NCI-H2107 treated with DMSO at 0.1 percent for 48 hours (cell line): ENCODE measurements around the gene RUNX1.
"Not testable (repeated sequence)": the region's sequence is repeated elsewhere in the genome, so short reads cannot be mapped to it uniquely, and the experiment has no call there.

Source experiments
- DNase-seq: peaks from one replicate; lab custom pipeline; 2025; ENCODE audit not compliant: unreplicated experiment; lab: John Stamatoyannopoulos, UW

Gene RUNX1

DNA sequence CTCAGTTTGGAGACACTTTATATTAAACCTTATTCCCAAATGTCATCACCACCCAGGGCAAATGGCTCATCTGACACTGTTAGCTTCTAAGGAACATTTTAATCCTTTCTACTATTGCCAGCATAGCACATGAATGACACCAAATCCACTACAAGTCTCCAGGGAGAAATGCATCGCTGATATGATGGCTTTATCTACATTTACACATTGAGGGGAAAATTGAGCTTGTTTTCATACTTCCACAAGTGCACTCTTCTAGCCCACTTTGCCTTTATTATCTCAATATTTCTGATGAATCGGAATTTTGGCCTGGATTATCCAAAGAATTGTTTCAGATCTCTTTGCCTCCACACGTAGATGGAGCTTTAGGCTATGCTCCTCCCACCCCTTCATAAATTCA, 75.4 kb downstream of the RUNX1 start:
- DNase-seq, result no peak

DNA sequence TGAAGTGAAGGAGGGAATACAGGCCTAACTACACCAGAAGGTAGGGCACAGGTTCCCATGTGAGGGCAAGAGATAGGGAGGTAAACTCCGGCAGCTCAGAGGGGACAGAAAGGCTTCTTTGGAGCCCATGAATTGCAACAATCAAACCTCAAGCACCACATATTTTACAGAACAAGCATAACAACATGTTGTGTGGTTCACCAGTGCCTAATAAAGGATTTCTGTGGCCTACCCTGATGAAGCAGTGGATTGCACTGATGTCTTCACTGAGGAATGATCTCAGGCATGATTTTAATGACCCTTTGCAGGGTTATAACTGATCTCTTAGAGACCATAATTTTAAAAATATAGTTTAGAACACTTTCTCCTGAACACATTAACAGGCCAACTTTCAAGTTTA, 77.4 kb downstream of the RUNX1 start:
- DNase-seq, result no peak

DNA sequence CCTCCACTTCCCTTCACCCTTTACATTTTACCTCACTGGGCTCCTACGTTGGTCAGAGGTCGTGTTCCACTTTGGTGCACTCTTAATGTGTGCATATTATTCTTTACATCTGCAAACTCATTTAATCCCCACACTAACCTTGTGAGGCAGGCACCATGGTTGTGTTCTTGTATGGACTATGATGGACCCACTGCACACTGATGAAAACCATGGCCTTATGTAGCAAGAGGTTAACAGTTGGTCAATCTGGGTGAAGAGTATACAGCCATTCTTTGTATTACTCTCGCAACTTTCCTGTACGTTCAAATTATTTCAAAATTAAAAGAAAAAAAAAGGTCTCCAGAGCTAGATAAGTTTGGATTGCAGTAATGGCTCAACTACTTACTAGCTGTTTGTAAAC, 78.5 kb downstream of the RUNX1 start:
- DNase-seq, result no peak

DNA sequence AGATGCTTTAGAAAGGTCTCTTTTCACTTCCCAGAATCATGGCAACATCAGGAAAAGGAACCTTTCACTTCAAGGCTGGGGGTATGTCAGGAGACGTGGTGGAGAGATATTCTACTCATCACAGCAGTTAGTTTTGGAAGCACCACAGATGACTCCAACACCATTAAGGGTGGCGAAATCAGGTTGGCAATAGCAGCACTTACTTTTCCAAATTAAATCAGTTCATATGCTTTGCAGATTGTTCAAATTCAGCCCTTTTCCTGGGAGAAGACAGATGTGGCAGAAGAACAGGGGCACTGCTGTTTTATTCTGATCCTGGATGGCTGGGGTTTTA, 79.0 kb downstream of the RUNX1 start:
- DNase-seq, result no peak

DNA sequence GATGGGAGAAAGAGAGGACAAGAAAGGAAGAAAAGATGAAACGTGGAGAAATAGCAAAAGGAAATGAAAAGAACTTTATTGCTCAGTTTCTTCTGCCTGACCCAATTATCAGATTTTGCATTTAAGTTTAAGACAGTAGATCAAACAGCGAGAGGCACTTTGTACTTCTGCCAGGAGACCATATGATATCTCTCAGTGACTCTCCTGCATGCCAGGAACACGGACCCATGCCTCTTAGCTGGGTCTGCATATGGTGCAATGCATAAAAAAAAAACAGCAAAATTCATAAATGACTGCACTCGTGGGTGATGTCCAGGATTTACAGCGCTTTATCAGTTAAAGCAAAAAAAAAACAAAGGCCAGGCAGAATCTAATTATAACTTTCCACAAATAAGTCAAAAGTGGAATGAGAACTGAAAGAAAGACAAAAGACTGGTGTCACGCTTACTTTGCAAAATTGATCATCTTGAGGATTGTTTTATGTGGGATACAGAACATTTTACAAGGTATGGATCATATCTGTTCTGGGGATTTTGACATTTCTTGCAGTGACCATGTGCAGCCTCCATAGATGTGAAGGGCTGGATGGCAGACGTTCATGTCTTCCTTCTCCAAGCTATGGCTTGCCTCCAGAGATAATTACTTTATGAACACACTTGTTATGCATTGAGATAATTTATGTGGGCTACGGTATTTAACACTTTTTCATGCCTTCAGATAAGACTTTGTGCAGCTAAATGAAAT, 79.5 kb downstream of the RUNX1 start:
- no peak for DNase-seq

DNA sequence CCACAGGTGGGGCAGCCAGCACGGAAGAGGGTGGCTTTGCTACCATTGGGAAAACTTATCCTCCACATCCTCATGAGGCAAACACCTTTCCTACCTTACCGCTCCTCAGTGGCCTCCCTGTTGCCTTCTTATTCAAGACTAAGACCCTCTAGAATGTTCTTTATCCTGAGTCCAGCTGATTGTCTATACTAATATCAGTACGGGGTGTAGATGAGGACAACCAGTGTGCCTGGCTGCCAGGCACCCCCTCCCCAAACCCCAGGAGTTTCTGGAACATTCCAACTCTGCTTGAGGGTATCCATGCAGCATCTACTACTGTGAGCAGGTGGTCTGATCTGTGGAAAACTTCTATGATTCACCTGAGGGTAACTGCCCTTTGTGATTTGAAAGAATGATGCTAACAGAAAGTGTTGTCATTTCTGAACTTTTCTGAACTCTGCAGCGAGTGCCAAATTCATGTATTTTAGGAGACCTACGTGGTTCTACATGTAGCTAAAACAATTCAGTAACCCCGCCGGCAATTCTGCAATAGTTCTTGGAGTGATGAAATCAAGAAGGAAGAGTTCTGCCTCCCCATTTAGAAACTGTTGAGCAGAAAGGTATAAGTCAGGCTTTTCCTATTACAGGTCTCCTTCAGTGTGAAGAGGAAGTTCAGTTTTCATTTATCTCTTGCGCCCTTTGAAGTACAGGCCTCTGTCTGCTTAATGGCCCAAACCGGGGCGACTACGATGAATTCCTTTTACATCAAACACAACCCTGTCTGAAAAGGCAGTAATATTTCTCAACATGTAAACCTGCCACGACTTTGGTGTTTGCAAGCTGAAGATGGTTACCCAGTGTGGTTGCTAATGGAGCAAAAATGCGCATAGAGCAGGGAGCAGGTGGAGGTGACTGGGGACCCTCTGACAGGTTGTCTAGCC, 80.4 kb downstream of the RUNX1 start:
- DNase-seq, result no peak

DNA sequence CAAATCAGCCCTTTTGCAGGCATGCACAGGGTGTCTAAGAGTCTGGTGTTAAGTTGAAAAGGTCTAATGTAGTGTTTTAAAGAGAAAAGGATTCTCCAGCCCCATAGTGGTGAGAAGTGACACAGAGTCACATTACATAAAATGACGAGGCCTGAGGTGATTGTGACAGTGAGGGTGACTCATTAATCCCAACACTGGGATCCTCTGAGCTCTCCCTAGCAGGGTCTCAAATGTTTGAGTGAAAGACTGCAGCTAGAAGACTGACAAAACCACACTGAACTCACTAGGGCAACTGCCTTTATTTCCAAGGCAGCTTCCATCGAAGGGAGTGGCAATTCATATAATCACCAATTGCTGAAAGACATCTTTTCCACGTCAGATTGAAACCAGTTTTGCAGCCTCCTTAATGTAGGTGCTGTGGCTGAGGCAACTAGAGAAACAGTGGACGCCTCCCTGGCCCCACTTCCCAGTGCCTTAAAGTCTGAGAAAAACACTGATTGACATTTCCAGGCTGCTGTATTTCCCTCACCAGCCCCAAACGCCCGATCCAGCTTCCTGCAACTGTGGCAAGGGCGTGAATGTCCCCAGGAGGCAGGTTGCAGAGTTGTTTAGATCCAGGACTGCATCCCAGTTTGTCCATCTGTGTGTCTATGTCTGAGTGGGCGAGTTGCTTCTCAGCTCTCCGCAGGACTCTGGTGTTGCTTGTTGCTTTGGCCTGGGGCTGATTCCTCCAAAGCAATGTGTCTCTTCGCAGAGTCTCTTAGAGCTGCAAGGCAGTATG, 81.4 kb downstream of the RUNX1 start:
- DNase-seq, result no peak

DNA sequence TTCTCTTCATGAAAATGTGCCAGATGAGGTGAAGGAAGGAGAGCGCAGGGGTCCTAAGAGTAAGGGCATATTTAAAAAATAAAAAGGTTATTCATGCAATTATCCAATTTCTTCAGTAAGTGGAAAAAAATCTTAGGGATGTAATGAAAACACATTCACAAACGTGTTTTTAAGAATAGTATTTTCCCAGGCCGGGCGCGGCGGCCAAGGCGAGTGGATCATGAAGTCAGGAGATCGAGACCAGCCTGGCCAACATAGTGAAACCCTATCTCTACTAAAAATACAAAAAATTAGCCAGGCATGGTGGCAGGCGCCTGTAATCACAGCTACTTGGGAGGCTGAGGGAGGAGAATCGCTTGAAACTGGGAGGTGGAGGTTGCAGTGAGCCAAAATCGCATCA, 82.2 kb downstream of the RUNX1 start:
- not testable (repeated sequence) for DNase-seq

DNA sequence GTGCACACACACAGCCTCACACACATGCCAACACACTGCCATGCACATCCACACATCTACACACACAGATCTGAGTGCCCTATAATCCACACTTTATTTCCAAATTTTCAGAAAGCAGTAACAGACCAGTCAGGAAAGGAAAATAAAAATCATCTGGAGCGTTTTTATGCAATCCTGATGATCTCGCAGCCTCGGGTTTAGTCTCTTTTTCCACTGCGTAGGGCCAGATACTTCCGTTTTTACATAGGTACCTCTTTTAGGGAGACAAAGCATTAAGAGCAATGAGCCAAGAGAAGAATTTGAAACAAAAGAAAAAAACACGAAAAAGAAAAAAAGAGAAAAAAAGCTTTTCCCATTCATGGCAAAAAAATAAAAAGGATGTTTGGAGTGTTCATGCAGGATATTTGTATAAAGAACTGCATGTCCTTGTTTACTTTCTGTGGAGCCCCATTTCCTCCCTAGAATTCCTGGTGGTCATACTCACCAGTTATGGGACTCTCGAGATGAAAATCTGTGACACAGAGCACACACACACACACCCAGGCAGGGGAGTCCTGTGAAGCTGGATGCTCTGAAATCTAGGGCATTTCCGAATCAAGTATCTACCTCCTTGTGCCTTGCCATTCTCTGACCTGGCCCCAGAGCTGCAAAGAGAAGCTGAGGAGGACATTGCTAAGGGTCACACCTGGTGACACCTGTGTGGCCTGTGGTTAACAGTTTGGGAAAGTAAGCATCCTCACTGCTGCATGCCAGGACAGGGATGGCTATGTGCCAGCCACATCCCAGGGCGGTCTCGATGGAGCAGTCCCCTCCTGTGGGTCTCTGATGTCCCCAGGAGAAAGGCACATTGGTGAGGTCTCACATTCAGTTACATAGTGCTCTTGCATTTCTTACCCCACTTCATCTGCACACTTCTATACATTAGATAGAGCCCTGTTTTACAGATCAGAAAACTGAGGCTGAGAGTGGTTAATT, 83.6 kb downstream of the RUNX1 start:
- no peak for DNase-seq

DNA sequence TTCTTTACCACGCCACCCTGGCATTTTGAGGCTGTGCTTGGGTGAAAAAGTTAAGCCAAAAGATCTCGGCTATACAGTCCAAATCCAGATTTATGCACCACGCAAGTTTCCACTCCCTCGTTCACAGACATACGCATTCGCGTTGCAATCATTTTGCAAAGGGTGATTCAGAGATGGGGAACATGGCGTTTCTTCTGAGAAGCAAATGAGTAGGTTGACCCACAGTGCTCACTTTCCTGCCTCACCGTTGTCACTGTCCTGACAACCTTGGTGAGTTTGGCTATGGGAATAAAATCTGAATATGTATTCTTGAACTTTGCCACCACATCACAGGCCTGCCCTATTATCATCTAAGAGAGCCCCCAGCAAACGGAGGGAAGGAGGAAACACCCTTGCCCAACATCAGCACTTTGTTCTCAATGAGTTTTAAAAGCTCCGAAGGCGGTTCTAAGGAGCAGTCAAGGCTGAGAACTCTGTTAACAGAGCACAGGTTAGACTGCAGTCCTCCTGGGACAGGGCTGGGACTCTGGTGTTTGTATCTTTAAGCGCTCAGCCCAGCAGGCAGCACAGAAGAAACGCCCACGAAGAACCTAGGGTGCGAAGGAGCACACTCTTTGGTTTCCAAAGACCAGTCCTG, 86.4 kb downstream of the RUNX1 start:
- no peak for DNase-seq

DNA sequence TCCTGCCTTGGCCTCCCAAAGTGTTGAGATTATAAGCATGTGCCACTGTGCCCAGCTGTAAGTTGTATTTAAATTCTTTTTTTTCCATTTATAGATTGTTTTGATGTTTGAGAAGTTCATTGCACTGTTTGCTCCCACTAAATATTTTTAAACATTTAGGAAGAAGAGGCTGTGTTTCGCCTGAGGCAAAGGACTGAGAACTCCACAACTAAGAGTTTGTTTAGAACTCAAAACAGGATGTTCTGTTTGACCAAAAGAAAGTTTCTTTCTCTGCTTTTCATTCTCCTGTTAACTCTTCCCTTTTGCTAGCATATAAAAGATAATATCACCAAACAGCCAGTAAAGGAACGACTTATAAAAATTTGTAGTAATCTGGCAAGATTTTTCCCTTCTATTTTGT, 87.0 kb downstream of the RUNX1 start:
- no peak for DNase-seq

DNA sequence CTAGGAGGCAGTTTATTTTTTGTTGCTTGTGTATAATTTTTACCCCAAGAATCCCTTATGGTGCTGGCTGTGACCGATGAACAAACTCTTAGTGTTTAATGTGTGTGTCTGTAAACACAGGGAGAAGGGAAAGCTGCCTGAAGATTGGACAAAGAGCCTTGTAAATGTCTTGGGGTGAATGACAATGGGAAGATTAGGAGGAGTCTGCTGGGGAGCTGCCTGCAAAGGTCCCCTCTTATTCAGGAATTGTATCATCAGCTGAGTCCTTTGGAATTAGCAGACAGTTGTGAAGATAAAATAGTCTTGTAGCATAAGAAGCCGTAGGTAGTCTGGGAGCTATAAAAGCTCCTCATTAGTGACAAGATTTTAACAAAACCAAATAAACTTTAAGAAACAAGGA, 88.4 kb downstream of the RUNX1 start:
- DNase-seq, result no peak

DNA sequence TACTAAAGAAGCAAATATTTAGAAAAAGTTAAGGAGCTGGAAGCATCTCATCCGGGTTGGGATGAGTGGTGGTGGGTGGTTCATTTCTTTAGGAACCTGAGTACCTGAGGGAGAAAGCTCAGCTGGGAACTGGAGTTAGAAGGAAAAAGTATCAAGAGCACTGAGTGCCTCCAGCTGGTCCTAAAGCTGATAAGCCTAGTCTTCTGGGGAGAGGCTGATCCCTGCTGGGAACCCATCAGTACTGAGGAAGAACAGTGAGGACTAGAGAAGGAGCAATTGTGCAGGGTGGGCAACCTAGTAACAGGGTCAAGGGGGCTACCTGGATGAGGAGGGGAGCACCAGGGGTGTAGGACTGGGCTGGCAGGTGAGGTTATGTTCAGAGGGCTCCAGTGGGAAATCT, 89.5 kb downstream of the RUNX1 start:
- no peak for DNase-seq

DNA sequence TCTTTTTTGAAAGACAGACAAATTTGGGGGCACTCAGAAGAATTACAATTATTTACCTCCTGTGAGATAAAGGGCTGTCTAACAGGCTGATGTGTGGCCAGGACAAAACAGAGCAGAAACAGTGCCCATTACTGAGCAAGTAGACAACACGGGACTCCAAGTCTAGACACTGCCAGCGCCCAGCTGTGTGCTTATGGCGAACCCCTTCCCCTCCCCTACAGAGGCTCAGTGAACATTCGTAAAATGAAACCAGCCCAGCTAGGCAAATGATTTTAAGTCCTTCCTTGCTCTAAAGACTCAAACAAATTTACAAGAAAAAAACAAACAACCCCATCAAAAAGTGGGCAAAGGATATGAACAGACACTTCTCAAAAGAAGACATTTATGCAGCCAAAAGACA, 91.1 kb downstream of the RUNX1 start:
- no peak for DNase-seq

DNA sequence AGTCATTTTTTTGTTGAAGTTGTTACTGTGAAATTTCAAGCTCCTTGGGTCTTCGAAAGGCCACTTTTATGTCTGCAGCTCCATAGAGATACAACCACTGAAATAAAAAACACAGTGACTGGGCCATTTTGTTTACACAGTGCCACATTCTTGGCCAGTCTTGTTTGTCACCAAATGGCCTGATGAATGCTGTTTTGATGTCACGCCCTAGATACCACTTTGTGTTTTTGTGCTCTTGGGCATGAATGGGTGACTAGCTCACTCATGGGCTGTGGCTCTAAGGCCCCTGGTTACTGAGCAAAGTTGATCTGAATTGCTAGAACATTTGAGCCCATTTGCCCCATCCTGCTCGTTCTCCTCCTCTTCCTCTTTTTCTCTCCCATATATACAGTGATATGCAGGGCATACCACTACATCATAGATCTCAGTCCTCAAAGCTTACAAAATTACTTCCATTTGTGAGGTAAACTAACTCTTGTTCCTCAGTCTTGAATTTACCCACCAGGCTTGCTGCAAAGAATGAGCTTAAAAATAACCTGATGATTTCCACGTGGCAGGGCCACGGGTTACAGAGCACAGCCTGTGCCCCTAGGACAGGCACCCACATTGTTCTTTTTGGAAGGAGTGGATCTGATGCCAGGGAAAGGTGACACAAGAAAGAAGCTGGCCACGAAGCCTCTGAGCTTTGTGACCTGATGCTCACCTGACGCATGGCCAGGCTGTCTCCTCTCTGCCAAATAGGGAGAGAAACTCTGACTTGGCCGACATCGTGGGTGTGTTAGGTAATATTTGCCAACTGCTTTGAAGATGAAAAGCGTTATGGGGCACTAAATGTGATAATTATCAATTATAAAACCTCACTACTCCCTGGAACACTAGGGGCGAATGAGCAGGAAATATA, 92.4 kb downstream of the RUNX1 start:
- DNase-seq, result no peak

DNA sequence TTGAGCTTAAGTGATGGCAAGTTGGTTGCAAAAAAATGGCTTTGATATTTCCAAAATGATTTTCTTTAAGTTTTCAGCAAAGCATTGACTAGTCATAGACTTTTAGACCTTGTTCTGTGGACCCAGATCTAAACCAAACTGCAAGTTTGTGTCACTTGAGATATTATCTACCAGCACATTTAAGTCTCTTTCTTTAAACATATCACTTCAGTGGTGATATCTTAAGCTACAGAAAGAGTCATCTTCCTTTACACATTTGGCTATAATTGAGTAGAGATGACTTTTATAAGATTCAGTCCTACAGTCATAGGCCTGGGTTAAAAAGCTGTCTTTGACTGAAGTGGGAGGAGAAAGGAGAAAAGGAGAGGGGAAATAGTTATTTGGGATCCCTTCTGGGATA, 95.2 kb downstream of the RUNX1 start:
- DNase-seq, result no peak

DNA sequence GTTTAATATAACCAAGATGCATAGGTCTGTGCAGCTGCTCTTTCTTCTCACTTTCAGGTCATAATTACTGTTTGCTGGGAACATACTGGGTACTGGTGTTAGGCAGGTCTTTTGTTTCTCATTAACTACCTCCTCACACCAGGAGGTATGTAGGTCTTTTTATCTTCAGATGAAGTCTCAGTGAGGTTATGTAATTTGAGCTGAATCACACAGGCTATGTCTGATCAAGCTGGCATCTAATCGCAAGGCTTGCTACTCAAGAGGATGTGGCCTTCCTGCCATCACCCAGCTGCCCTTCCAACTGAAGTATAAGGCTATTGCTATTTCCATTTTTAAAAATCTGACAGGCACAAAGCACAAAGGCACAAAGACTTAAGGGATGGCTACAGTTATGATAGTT, 96.4 kb downstream of the RUNX1 start:
- DNase-seq, result peak; percentile 99

DNA sequence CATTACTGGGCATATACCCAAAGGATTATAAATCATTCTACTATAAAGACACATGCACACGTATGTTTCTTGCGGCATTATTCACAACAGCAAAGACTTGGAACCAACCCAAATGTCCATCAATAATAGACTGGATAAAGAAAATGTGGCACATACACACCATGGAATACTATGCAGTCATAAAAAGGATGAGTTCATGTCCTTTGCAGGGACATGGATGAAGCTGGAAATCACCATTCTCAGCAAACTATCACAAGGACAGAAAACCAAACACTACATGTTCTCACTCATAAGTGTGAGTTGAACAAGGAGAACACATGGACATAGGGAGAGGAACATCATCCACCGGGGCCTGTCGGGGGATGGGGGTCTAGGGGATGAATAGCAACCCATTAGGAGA, 97.2 kb downstream of the RUNX1 start:
- DNase-seq, result not testable (repeated sequence)

DNA sequence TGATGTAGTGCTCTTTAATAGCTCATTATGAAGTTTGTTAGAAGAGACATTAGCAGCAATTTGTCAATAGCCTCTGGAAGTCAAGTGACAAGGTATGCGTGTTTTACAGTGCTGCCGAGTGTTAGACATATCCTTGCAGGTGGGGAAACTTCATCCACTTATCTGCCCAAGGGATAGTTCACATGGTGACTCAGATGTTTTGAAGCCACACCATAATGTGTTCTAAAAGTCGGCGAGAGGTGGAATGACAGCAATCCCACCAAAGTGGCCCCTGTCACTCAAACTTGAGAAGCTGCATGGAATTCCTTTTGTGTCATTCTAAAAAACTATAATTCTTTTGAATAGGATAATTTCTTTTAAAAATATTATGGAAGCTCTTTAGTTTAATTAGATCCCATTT, 98.1 kb downstream of the RUNX1 start:
- DNase-seq, result no peak
